HG03064 (cell line): Measurements from ENCODE around the gene ZNF362.

ENCODE experiments used
- ATAC-seq: cut with Tn5 transposase; IDR thresholded peaks from one replicate; pipeline ENCODE4 v1.9.1; 2021; ENCODE audit warnings: low read depth; ENCODE audit not compliant: unreplicated experiment

ZNF362 gene

DNA sequence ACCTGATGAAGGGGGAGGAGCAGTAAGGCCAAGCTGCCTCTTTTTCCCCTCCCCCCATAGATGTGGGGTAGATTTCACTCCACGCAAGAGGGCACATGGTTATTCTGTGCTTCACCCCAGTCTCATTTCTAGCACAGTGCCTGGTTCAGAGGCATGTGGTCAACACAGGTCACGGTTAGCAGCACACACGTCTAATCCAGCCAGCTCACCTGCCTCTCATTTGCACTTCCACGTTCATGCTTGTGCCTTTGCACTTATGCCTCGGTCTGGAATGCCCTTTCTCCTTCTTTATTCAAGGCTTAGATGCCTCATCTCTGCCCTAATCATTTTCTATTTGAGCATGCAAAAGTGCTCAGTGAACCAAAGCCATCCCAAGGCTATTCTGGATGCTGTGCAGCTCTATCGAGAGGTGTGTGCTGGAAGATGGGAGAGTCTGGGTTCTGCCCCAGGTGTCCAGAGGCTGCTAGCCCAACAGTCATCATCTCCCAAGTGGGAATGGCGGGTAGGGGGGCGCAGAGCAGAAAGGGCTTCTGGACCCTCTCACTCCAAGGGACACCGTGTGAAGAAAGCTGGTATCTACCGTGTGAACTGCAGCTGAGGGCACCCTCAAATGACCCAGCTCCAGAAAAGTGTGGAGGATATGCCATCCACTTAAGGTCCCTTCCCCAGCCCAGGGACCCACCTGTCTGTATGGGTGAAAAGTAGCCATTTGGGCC, 66.7 kb downstream of the ZNF362 start:
- ATAC-seq = no peak

DNA sequence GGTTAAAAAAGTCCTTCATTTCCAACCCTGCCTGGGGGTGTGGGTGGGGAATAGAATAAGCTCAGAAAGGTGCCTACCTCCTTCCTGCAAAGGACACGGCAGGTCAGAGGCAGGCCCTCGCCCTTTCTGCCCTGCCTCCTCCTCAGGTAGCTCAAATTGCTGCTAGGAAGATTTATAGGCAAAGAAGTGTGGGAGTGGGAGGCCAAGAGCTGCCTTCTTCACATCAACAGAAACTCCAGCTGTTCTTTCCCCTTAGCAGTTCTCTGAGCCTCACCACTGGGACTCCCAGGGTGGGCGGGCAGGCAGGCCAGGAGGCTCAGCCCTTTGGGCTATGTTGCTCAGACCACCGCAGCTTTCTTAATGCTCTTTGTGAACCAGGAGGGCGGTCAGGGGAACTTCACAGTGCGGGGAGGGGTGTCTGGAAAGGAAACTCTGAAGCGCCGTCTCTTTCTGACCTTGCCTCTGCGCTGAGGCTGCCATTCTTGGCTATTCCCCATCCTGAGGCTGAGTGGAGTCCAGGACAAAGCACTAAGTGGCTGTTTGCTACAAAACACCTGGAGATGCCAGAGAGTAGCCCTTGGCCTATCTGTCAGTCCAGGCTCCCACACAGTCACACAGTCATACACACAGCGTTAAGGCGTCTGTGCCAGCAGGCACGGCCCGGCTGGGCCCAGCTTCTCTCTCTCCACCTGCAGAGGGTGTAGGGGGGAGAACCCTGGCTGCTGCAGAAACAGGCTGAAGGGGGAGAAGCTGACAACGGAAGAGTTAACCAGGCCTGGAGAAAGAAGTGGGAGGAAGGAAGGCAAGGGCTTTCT, 67.6 kb downstream of the ZNF362 start:
- no peak for ATAC-seq

- no peak for ATAC-seq
Measured at GRCh38 chr1:33324677-33325575, 68.6 kb downstream of the ZNF362 start.

GRCh38 chr1:33326785-33327184, 70.5 kb downstream of the ZNF362 start:
- no peak for ATAC-seq

DNA sequence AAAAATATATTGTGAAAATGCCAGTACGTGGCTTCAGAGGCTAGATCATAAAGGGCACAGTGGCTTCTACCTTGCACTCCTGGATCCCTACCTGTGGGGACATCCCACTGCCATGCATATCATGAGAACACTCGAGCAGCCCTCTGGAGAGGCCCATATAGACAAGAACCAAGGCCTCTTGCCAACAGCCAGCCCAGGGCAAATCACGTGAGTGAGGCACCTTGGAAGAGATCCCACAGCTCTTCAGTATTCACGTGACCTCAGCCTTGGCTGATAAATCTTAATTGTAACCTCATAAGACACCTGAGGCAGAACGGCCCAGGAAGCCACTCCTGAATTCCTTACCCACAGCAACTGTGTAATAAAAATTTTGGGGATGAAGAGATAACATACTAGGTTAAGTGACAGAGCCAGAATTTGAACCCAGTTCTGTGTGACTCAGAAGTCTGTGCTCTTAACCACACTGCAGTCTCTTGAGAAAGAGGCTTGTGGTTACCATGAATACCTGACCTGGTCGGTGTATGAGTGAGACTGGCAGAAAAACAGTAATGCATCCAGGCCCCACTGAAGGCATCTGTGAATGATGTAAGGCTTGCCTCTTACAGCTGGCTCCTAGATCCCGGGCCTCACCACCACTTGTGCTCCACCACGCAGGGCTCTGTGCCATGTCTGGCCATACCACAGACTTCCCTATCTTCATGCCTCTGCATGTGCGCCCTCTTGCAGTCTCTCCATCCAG, 71.5 kb downstream of the ZNF362 start:
- ATAC-seq = no peak

- no peak for ATAC-seq
Measured at GRCh38 chr1:33328817-33329216, 72.5 kb downstream of the ZNF362 start.

DNA sequence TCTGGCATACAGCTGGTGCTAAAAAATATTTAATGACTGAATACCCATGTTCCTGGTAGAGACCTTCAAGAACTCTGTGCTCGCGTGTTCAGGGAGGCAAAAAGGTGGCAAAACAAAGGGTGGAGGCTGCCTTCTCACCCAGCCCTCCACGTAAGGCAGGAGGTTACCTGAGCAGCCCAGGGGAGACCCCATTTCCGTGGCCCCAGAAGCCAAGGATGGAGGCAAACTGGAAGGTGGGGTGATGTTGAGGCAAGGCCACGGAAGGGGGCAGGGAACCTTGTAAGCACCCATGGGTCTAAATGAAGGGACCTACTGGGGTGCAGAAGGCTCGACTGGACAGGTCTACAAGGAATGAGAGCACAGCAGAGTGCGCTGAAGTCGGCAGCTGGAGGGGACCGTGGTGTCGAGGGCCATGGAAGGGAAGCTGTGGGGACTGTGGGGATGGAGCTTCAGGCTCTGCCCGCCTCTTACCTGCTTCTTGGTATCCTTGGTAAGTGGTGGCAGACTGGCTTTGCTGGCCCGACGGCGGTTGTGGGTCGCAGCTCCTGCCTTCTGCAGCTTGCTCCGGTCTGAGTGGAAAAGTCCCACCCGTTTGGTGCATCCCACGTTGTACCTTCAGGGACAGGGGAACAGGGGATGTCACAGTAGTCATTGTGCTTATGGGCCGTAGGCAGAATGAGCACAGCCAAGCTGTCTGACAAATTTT, 73.5 kb downstream of the ZNF362 start:
- ATAC-seq = no peak

DNA sequence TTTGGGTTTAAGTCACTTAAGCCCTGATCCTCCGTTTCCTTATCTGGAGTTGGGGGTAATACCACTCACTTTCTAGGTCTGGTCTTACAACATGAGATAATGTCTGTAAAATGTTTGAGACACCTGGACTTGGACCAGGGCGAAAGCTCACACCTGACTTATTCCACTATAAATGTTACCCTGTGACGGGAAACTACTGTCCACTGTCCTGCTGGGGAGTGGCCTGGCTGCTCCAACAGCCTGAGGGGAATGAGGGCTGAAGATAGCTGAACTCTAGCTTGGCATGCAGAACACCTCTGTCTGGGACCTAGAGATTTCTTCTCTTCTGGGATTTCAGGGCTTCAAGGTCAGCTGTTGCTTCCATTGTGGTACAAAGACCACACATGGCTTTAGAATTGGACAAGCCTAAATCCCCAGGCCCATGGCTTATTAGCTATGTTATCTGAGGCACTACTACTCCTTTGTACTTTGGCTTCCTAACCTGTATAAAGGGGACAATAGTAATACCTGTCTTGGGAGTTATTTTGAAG, 74.1 kb downstream of the ZNF362 start:
- no peak for ATAC-seq

DNA sequence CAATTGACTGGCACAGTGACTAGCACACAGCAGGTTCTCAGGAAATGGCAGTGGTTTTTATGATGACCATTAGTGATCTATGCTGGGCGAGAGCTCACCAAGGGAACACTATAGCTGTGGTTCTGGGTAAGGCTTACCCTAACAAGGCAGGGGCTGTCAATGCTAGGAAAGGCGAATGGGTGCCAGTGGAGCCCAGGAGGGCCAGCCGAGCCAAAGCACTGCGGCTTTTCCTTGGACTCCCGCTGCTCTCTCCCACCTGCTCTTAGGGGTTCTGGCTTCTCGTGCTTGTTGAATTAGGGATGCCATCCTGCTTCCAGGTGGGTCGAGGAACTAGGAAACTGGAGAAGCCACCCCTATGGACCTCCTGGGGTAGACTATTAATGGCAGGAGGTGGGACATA, 74.6 kb downstream of the ZNF362 start:
- no peak for ATAC-seq

- no peak for ATAC-seq
Measured at GRCh38 chr1:33331444-33332356, 75.4 kb downstream of the ZNF362 start.

GRCh38 chr1:33332357-33332789, 76.1 kb downstream of the ZNF362 start:
- no peak for ATAC-seq

GRCh38 chr1:33332881-33333280, 76.6 kb downstream of the ZNF362 start:
- no peak for ATAC-seq

DNA sequence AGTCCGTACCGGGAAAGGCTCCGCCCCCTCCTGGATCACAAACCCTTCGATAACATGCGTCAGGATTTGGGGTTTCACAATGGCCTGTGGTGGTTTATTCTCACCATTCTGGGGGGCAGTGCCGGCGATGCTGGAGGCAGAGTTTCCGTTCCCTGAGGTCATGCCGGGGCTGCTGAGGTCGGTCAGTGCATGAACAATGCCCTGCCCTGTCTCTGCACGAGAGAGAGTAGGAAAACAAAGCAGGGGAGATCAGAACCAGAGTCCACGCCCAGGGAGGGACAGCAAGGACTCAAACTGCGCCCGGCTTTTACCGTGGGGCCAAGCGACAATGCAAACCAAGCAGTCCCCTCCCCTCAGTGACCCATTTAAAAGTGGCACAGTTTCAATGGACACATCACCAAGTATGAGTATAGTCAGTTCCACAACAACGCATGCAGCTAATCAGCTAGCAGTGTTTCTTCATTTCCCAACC, 77.8 kb downstream of the ZNF362 start:
- ATAC-seq = no peak

DNA sequence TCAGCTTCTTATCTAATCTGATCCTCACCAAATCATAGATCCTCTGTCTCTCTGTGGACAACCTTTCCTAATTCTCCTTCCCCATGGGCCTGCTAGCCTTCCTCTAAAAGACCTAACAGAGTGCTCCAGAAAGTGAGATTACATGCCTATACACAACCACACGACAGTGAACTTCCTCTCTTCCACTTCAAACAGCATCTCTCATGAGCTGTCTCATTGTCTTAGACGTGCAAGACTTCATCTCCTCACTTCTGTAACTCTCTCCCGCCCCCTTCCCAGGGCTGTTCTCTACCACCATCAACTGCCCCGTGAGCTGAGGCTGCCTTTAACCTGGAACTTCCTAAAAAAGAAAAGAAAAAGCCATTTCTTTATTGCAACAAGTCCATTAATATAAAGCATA, 78.7 kb downstream of the ZNF362 start:
- no peak for ATAC-seq

DNA sequence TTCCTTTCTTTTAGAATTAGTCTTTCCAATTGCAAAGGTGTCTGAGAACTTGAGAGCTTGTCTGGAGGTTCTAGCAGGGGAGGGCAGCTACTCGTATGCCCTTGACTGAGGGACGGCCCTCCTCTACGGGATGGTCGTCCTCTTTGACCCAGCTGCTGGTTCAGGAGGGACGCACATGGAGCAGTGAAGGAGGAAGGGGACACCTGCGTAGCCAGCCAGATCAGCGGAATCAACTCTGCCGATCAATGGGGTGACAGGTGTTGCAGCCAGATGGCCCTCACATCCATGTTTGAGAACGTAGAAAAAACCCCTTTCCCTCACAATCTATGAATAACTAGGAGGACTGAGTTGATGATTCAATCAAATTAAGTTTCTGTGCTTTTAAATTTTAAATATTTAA, 80.3 kb downstream of the ZNF362 start:
- no peak for ATAC-seq

DNA sequence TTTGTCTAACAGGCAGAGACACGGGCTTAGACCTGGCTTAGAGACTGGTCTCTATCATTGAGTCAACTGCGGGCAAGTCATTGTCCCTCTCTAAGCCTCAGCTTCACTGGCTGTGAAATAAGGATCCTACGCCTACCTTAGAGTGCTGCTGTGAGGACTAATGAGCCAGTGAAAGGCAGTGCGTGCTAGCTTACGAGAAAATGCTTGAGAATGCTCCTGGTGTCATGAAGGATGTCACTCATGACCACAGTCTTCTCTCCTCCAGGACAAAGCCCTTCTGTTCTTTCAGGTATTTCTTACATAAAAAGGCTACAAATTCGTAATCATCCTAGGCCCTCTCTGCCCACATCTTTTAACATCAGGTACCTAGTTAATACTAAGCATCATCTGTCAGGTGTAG, 81.1 kb downstream of the ZNF362 start:
- ATAC-seq = no peak

- no peak for ATAC-seq
Measured at GRCh38 chr1:33338048-33338439, 81.8 kb downstream of the ZNF362 start.

GRCh38 chr1:33338440-33339211, 82.3 kb downstream of the ZNF362 start:
- ATAC-seq = no peak
